Measurements from ENCODE around the gene FOXA2.

FOXA2 gene

GRCh38 chr20:22569353-22569752 lies 15.0 kb downstream of the FOXA2 start:
- DNase-seq: no peak
- Histone ChIP-seq H3K9ac (ENCODE audit: low read length) (no peak overlapping the region), H3K4ac (ENCODE audit: low read depth, low read length) (no peak overlapping the region), H4K12ac (ENCODE audit: low read depth, low read length) (no peak overlapping the region), H3K18ac (ENCODE audit: low read length) (no peak overlapping the region), H3K14ac (ENCODE audit: low read length) (no peak overlapping the region), H3K27ac (ENCODE audit: low read depth, low read length) (no peak overlapping the region), H2AK5ac (ENCODE audit: low read length) (no peak overlapping the region), H3K36me3 (ENCODE audit: control insufficient read depth in 1 of 2, insufficient read depth in 2 of 2, low read length in 2 of 2) (no peaks in the 10 kb centered on the region), H3K4me2 (ENCODE audit: low read length) (no peak overlapping the region), H2BK5ac (ENCODE audit: low read depth, low read length, poor library complexity) (no peak overlapping the region), H3K27me3 (ENCODE audit: insufficient read depth, low read length) (peaks cover 58% of the 10 kb centered on the region), H4K8ac (ENCODE audit: low read depth, low read length) (no peak overlapping the region), H4K91ac (ENCODE audit: low read depth, low read length) (no peak overlapping the region), H3K4me3 (ENCODE audit: low read depth, low read length) (no peak overlapping the region), H3K4me1 (ENCODE audit: control insufficient read depth in 1 of 2, insufficient read depth in 2 of 2, low read length in 2 of 2) (no peaks in the 10 kb centered on the region), H3K23ac (ENCODE audit: low read length) (no peak overlapping the region), H2BK120ac (ENCODE audit: insufficient read depth, low read length, poor library complexity) (no peak overlapping the region), H3K9me3 (ENCODE audit: insufficient read depth, low read depth, low read length) (peaks cover 4% of the 10 kb centered on the region), H2AFZ (ENCODE audit: insufficient read depth, low read length, poor library complexity) (no peak overlapping the region), H2BK12ac (ENCODE audit: low read length) (no peak overlapping the region), H3K79me2 (ENCODE audit: control insufficient read depth, insufficient read depth, low read length, poor library complexity) (no peaks in the 10 kb centered on the region), H3K79me1 (ENCODE audit: low read length) (no peaks in the 10 kb centered on the region)
- WGBS (ENCODE audit: extremely low coverage, insufficient coverage, insufficient read length): no CpG with 5 or more reads among the region's 11 CpGs

- no peak overlapping the region for H2BK120ac ChIP-seq (ENCODE audit: insufficient read depth, low read length, poor library complexity)
- no peak overlapping the region for H2AK5ac ChIP-seq (ENCODE audit: low read length)
- H2BK12ac ChIP-seq (ENCODE audit: low read length): no peak overlapping the region
- no peaks in the 10 kb centered on the region for H3K79me1 ChIP-seq (ENCODE audit: low read length)
- no peak overlapping the region for H3K4ac ChIP-seq (ENCODE audit: low read depth, low read length)
- H3K9ac ChIP-seq (ENCODE audit: low read length): no peak overlapping the region
- H3K36me3 ChIP-seq (ENCODE audit: control insufficient read depth in 1 of 2, insufficient read depth in 2 of 2, low read length in 2 of 2): no peaks in the 10 kb centered on the region
- no peak overlapping the region for H4K91ac ChIP-seq (ENCODE audit: low read depth, low read length)
- peaks cover 62% of the 10 kb centered on the region for H3K27me3 ChIP-seq (ENCODE audit: insufficient read depth, low read length)
- H3K27ac ChIP-seq (ENCODE audit: low read depth, low read length): no peak overlapping the region
- H3K79me2 ChIP-seq (ENCODE audit: control insufficient read depth, insufficient read depth, low read length, poor library complexity): no peaks in the 10 kb centered on the region
- H2AFZ ChIP-seq (ENCODE audit: insufficient read depth, low read length, poor library complexity): no peak overlapping the region
- no peak overlapping the region for H4K8ac ChIP-seq (ENCODE audit: low read depth, low read length)
- H3K4me3 ChIP-seq (ENCODE audit: low read depth, low read length): no peak overlapping the region
- H3K23ac ChIP-seq (ENCODE audit: low read length): no peak overlapping the region
- no CpG with 5 or more reads among the region's 31 CpGs for WGBS (ENCODE audit: extremely low coverage, insufficient coverage, insufficient read length)
- no peaks in the 10 kb centered on the region for H3K4me1 ChIP-seq (ENCODE audit: control insufficient read depth in 1 of 2, insufficient read depth in 2 of 2, low read length in 2 of 2)
- H3K9me3 ChIP-seq (ENCODE audit: insufficient read depth, low read depth, low read length): peaks cover 4% of the 10 kb centered on the region
- no peak overlapping the region for H3K14ac ChIP-seq (ENCODE audit: low read length)
- no peak overlapping the region for H2BK5ac ChIP-seq (ENCODE audit: low read depth, low read length, poor library complexity)
- DNase-seq: no peak
- H3K18ac ChIP-seq (ENCODE audit: low read length): no peak overlapping the region
- no peak overlapping the region for H4K12ac ChIP-seq (ENCODE audit: low read depth, low read length)
- no peak overlapping the region for H3K4me2 ChIP-seq (ENCODE audit: low read length)
Measured at GRCh38 chr20:22568872-22569344, 15.5 kb downstream of the FOXA2 start.

GRCh38 chr20:22567944-22568871 lies 16.2 kb downstream of the FOXA2 start:
- no peak overlapping the region for H4K12ac ChIP-seq (ENCODE audit: low read depth, low read length)
- peaks cover 5% of the 10 kb centered on the region for H3K9me3 ChIP-seq (ENCODE audit: insufficient read depth, low read depth, low read length)
- DNase-seq: no peak
- H2BK12ac ChIP-seq (ENCODE audit: low read length): no peak overlapping the region
- no peak overlapping the region for H2BK5ac ChIP-seq (ENCODE audit: low read depth, low read length, poor library complexity)
- H3K27ac ChIP-seq (ENCODE audit: low read depth, low read length): no peak overlapping the region
- H3K4ac ChIP-seq (ENCODE audit: low read depth, low read length): no peak overlapping the region
- H3K79me1 ChIP-seq (ENCODE audit: low read length): no peaks in the 10 kb centered on the region
- no peak overlapping the region for H2BK120ac ChIP-seq (ENCODE audit: insufficient read depth, low read length, poor library complexity)
- H4K91ac ChIP-seq (ENCODE audit: low read depth, low read length): no peak overlapping the region
- no peak overlapping the region for H3K9ac ChIP-seq (ENCODE audit: low read length)
- H2AK5ac ChIP-seq (ENCODE audit: low read length): no peak overlapping the region
- H2AFZ ChIP-seq (ENCODE audit: insufficient read depth, low read length, poor library complexity): no peak overlapping the region
- WGBS (ENCODE audit: extremely low coverage, insufficient coverage, insufficient read length): no CpG with 5 or more reads among the region's 57 CpGs
- H3K36me3 ChIP-seq (ENCODE audit: control insufficient read depth in 1 of 2, insufficient read depth in 2 of 2, low read length in 2 of 2): no peaks in the 10 kb centered on the region
- H3K4me1 ChIP-seq (ENCODE audit: control insufficient read depth in 1 of 2, insufficient read depth in 2 of 2, low read length in 2 of 2): no peaks in the 10 kb centered on the region
- no peak overlapping the region for H3K18ac ChIP-seq (ENCODE audit: low read length)
- no peak overlapping the region for H4K8ac ChIP-seq (ENCODE audit: low read depth, low read length)
- no peak overlapping the region for H3K14ac ChIP-seq (ENCODE audit: low read length)
- no peak overlapping the region for H3K4me3 ChIP-seq (ENCODE audit: low read depth, low read length)
- no peak overlapping the region for H3K4me2 ChIP-seq (ENCODE audit: low read length)
- H3K27me3 ChIP-seq (ENCODE audit: insufficient read depth, low read length): peaks cover 66% of the 10 kb centered on the region
- H3K79me2 ChIP-seq (ENCODE audit: control insufficient read depth, insufficient read depth, low read length, poor library complexity): no peaks in the 10 kb centered on the region
- H3K23ac ChIP-seq (ENCODE audit: low read length): no peak overlapping the region

GRCh38 chr20:22566876-22567658 lies 17.3 kb downstream of the FOXA2 start:
- Histone ChIP-seq H3K23ac (ENCODE audit: low read length) (no peak overlapping the region), H3K27me3 (ENCODE audit: insufficient read depth, low read length) (peaks cover 65% of the 10 kb centered on the region), H3K9me3 (ENCODE audit: insufficient read depth, low read depth, low read length) (peaks cover 3% of the 10 kb centered on the region), H3K79me2 (ENCODE audit: control insufficient read depth, insufficient read depth, low read length, poor library complexity) (no peaks in the 10 kb centered on the region), H4K12ac (ENCODE audit: low read depth, low read length) (no peak overlapping the region), H3K4me3 (ENCODE audit: low read depth, low read length) (no peak overlapping the region), H2AFZ (ENCODE audit: insufficient read depth, low read length, poor library complexity) (no peak overlapping the region), H2BK5ac (ENCODE audit: low read depth, low read length, poor library complexity) (no peak overlapping the region), H3K4me1 (ENCODE audit: control insufficient read depth in 1 of 2, insufficient read depth in 2 of 2, low read length in 2 of 2) (no peaks in the 10 kb centered on the region), H3K18ac (ENCODE audit: low read length) (no peak overlapping the region), H2BK12ac (ENCODE audit: low read length) (no peak overlapping the region), H3K79me1 (ENCODE audit: low read length) (no peaks in the 10 kb centered on the region), H3K4ac (ENCODE audit: low read depth, low read length) (no peak overlapping the region), H3K14ac (ENCODE audit: low read length) (no peak overlapping the region), H3K4me2 (ENCODE audit: low read length) (no peak overlapping the region), H2AK5ac (ENCODE audit: low read length) (no peak overlapping the region), H4K8ac (ENCODE audit: low read depth, low read length) (no peak overlapping the region), H2BK120ac (ENCODE audit: insufficient read depth, low read length, poor library complexity) (no peak overlapping the region), H3K36me3 (ENCODE audit: control insufficient read depth in 1 of 2, insufficient read depth in 2 of 2, low read length in 2 of 2) (no peaks in the 10 kb centered on the region), H3K9ac (ENCODE audit: low read length) (no peak overlapping the region), H4K91ac (ENCODE audit: low read depth, low read length) (no peak overlapping the region), H3K27ac (ENCODE audit: low read depth, low read length) (no peak overlapping the region)
- no peak for DNase-seq
- no CpG with 5 or more reads among the region's 13 CpGs for WGBS (ENCODE audit: extremely low coverage, insufficient coverage, insufficient read length)

Measured in trophoblast cell (in vitro differentiated cells and primary cell).